AG09319 (cell line): ENCODE data around the gene GAREM1.
A peak's percentile ranks its signal among the peaks of the same experiment; 100 is the strongest.

Experiments
- DNase-seq: peaks from one replicate; pipeline ENCODE4 v3.0.0-alpha.2; 2010; ENCODE audit warnings: low read depth; ENCODE audit errors: extremely low read depth
- CTCF ChIP-seq: IDR thresholded peaks from 2 replicates; pipeline ENCODE4 v1.5.1; 2011; ENCODE audit warnings: low read depth, mild to moderate bottlenecking, inconsistent platforms, low read length, moderate library complexity

GAREM1 gene

GRCh38 chr18:32368991-32369390, 101.7 kb downstream of the GAREM1 start:
- DNase-seq = no peak
- no peak for TF ChIP-seq CTCF

DNA sequence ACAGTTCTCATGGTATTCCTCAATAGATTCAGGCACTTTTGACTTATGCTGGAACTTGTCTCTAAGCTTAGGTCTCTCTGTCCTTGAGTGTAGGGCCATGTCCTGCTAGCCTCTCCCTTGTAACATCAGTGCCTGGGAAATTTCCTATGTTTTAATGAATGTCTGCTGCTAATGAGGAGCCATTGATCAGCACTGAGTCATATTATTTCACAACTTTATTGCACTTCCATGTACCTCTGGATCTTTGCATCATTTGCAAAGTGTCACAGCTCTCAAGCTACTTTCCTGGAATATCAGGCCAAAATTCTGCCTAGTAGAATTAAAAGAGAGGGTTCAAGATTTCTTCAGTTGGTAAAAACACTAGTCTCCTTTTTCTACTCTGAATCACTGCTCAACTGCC, 102.5 kb downstream of the GAREM1 start:
- no peak for TF ChIP-seq CTCF
- no peak for DNase-seq

GRCh38 chr18:32366586-32367538, 103.8 kb downstream of the GAREM1 start:
- TF ChIP-seq CTCF = no peak

DNA sequence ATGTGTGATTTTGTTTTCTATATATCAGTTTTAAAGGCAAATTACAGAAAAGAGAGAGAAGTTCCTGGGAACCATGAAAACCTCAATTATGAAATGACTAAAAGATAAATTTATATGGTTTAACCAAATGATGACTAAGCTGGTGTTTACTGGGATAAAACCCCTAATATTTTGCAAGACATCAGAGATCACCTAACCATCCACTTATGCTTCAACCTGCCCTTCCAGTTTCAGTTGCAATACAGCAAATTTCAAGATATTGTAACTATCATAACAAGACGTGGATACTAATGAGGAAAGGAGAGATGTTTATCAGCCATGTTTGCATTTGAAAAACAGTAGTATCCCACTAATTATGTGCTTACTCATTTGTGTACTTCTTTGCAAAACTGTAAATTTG, 108.2 kb downstream of the GAREM1 start:
- no peak for TF ChIP-seq CTCF
- no peak for DNase-seq

More at GRCh38 chr18:32366586-32367538, 103.8 kb downstream of the GAREM1 start:
- DNase-seq = peak; percentile 44

DNA sequence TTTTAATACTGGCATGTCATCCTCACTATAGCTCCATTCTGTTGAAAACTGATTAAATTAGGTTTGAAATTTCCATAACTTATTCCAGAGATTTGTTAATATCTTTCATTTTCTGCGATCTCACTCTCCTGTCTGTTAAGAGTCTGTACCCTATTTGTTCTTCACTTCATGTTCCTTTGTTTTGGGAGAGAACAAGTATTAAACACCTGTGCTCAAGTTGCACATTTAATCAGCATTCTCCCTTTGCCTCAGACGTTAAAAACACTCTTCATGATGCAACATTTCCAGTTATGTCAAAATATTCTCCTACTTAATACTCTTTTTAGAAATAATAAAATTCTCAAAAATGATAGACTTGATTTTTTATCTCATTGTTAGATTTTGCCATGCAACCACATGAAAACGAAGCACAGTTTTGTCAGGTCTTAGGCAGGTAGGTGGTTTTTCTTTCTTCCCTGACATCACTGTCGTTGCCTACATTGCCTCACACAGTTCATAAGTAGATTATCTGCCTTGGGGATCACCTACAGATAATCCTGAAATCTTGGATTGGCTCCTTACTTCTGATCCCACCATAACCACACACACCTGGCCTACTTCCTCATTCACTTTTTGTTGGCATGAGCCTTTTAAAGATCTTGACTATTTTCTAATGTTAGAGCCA, 109.9 kb downstream of the GAREM1 start:
- DNase-seq = no peak
- TF ChIP-seq CTCF = no peak

DNA sequence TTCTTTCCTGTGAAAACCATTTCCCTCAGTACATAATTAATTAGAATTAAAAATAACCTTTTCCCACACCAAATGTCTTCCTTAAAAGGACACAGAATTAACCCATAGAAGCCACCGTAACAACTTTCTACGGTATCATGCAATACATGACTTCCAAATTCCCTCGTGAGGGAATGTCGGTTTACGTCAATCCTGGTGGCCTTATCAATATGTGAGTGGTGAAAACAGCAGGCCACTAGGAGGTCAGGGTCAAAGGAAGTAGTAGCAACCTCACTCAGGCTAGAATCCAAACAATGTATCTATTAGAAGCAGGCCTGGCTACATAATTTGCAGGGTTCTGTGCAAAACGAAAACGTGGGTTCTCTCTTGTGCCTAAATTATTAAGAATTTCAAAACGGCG, 112.2 kb downstream of the GAREM1 start:
- TF ChIP-seq CTCF = no peak
- DNase-seq = no peak

DNA sequence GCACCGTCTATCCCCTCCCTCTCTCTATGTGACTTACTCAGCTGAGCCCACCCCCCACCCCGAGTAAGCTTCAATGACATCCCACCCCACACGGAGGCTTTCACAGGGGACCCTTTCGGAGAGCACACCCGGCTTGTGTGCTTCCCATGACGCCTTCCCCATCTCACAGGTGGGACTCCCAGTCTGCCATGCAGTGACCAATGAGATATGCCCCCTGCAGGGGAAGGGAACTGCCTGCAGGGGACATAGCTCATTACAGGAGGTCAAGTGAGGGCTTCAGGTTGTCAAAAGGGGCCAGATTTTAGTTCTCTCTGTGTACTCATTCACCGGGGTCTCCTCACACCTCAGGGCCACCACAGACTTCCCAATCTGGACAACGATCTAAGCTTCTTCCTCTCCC, 112.6 kb downstream of the GAREM1 start:
- TF ChIP-seq CTCF = no peak
- no peak for DNase-seq
